Subcutaneous abdominal adipose tissue (tissue), 5 donors: ENCODE measurements around the gene ANKRD11.

Source experiments
- H3K27ac ChIP-seq: one replicate; pipeline ENCODE4 v1.7.0; 2013; ENCODE audit warnings: low read depth, mild to moderate bottlenecking, inconsistent platforms, low read length, moderate library complexity
- H3K27me3 ChIP-seq, 5 donors: one replicate each; pipeline ENCODE4 v1.7.0; 2013; ENCODE audit warnings: low read length in 5 of 5, inconsistent platforms in 1 of 5; ENCODE audit not compliant: control insufficient read depth in 5 of 5, insufficient read depth in 4 of 5
- H3K36me3 ChIP-seq, 5 donors: one replicate each; pipeline ENCODE4 v1.7.0; 2013; ENCODE audit warnings: low read length in 5 of 5; ENCODE audit not compliant: control insufficient read depth in 5 of 5, insufficient read depth in 5 of 5
- H3K4me1 ChIP-seq, 5 donors: one replicate each; pipeline ENCODE4 v1.7.0; 2013; ENCODE audit warnings: low read length in 5 of 5, mild to moderate bottlenecking in 3 of 5, moderate library complexity in 1 of 5; ENCODE audit not compliant: control insufficient read depth in 5 of 5, insufficient read depth in 5 of 5
- H3K4me3 ChIP-seq, 5 donors: one replicate each; pipeline ENCODE4 v1.7.0; 2013; ENCODE audit warnings: low read length in 5 of 5, low read depth in 1 of 5
- H3K9ac ChIP-seq, 5 donors: one replicate each; pipeline ENCODE4 v1.7.0; 2013; ENCODE audit warnings: low read length in 5 of 5, mild to moderate bottlenecking in 4 of 5, moderate library complexity in 3 of 5
- H3K9me3 ChIP-seq, 5 donors: one replicate each; pipeline ENCODE4 v1.7.0; 2013; ENCODE audit warnings: low read length in 5 of 5; ENCODE audit not compliant: control insufficient read depth in 5 of 5
- donor health status: healthy.
- donor health status: healthy.
- donor health status: healthy.
- donor health status: healthy.
- donor health status: healthy.

ANKRD11 gene

DNA sequence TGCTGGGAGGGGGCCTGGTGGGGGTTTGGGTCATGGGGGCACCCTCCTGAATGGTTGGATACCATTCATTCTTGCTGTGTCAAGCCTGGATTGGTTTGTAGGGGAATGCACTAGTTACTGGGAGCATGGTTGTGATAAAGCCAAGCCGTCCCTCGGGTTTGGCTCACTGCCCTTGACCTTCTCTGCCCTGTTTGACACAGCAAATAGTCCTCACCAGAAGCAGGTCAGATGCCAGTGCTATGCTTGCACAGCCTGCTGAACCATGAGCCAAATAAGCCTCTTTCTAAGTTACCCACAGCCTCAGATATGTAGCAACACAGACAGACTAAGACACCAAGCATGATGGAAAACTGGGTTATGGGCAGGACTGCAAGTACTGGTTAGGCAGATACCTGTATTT, 258.3 kb downstream of the ANKRD11 start:
- peaks cover 0 to 9% (median 3%) of the 10 kb centered on the region in 5 donors for H3K9me3 ChIP-seq

DNA sequence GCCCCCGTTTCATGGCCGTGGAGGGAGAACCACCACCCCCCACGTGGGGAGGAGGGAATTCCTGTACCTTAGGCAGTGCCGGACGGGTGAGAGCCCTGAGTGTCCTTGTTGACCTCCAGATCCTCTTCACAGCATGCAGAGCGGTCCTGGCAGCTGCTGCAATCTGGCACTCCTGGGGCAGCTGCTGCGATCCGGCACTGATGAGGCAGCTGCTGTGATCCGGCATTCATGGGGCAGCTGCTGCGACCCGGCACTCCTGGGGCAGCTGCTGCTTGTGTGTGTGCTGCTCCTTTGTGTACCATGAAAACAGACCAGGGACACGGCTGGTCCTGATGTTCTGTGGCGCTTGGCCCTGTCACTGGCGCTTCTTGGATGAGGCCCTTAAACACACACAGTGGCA, 260.1 kb downstream of the ANKRD11 start:
- Histone ChIP-seq H3K9me3 (peaks cover 0 to 9% (median 3%) of the 10 kb centered on the region in 5 donors), H3K9ac (no peak overlapping the region), H3K36me3 (peaks cover 16 to 82% (median 75%) of the 10 kb centered on the region in 5 donors), H3K27me3 (peaks cover 0 to 11% (median 0%) of the 10 kb centered on the region in 5 donors), H3K4me1 (peaks cover 2 to 18% (median 8%) of the 10 kb centered on the region in 5 donors), H3K4me3 (no peak overlapping the region), H3K27ac (no peak overlapping the region)

More for the DNA sequence above, 258.3 kb downstream of the ANKRD11 start:
- Histone ChIP-seq H3K27ac (no peak overlapping the region), H3K4me1 (peaks cover 2 to 15% (median 8%) of the 10 kb centered on the region in 5 donors), H3K36me3 (peaks cover 16 to 67% (median 59%) of the 10 kb centered on the region in 5 donors), H3K27me3 (peaks cover 0 to 11% (median 0%) of the 10 kb centered on the region in 5 donors), H3K9ac (no peak overlapping the region), H3K4me3 (no peak overlapping the region)

DNA sequence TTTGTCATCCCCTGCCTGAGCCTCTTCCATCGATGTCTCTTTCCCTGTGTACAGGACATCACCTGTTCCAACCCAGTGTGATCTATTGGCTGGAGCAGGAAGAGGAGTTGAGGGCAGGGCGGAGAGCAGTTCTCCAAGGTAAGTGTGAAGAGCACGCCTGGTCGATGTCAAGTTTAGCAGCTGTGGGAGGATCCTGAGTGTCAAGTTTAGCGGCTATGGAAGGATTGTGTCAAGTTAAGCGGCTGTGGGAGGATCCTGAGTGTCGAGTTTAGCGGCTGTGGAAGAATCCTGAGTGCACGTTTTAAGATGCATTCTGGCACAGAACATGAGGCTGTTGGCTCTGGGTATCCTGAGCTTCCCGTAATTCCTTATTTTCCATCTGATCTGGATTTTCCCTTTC, 265.7 kb downstream of the ANKRD11 start:
- Histone ChIP-seq H3K4me3 (no peak overlapping the region), H3K27ac (no peak overlapping the region), H3K27me3 (peaks cover 0 to 11% (median 0%) of the 10 kb centered on the region in 5 donors), H3K9me3 (peaks cover 0 to 9% (median 2%) of the 10 kb centered on the region in 5 donors), H3K9ac (no peak overlapping the region), H3K36me3 (peaks cover 16 to 86% (median 73%) of the 10 kb centered on the region in 5 donors), H3K4me1 (peaks cover 0 to 18% (median 0%) of the 10 kb centered on the region in 5 donors)

DNA sequence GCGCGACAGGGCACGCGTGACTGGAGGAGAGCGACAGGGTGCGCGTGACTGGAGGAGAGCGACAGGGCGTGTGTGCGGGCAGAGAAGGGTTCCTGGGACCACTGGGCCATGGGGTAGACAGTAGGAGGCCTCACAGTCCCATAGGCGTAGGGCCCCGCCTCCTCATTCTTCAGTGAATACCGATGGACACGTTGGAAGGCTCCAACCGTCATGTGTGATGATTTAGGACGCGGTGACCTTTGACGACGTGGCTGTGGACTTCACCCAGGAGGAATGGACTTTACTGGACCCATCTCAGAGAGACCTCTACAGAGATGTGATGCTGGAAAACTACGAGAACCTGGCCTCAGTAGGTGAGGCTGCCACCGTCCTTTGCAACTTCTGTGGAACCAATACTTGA, 267.4 kb downstream of the ANKRD11 start:
- Histone ChIP-seq H3K4me1 (peaks cover 5 to 13% (median 9%) of the 10 kb centered on the region in 5 donors), H3K9me3 (peaks cover 0 to 6% (median under 1%) of the 10 kb centered on the region in 5 donors), H3K4me3 (no peak overlapping the region), H3K36me3 (peaks cover 8 to 72% (median 58%) of the 10 kb centered on the region in 5 donors), H3K27ac (no peak overlapping the region), H3K27me3 (peaks cover 0 to 9% (median 0%) of the 10 kb centered on the region in 5 donors), H3K9ac (no peak overlapping the region)

DNA sequence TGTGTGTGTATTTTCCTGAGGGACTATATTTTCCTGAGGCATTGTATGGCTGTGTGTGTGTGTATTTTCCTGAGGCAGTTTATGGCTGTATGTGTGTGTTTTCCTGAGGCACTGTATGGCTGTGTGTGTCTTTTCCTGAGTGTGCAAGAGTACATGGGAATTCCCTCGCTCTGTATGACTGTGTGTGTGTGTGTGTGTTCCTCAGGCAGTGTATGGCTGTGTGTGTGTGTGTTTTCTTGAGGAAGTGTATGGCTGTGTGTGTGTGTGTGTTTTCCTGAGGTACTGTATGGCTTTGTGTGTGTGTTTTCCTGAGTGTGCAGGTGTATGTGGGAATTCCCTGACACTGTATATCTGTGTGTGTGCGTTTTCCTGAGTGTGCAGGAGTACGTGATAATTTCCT, 268.8 kb downstream of the ANKRD11 start:
- H3K4me1 ChIP-seq, result peaks cover 0 to 21% (median 15%) of the 10 kb centered on the region in 5 donors
- H3K9me3 ChIP-seq, result no peaks in the 10 kb centered on the region
- H3K36me3 ChIP-seq, result peaks cover 0 to 59% (median 45%) of the 10 kb centered on the region in 5 donors

DNA sequence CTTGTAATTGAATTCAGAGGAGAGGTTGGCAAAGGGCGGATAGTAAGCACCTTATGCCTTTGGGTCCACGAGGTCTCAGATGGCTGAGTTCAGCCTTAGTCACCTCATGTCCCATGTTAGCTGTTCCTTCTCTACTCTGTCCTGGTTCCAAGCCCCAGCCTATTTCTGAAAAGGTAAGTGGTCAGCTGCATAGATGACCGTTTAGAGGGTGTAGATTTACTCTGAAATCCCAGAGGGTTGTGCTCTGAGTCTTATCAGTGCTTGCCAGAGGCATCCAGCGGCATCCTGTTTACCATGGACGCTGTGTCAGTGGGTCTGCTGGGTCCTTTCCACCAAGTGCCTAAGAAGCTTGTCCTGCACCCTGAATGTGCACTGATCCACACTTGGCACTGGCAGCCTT, 271.0 kb downstream of the ANKRD11 start:
- peak overlapping the region in 2 of 5 donors; percentile 13 to 43 for H3K9ac ChIP-seq
- H3K4me1 ChIP-seq, result peaks cover 0 to 30% (median 21%) of the 10 kb centered on the region in 5 donors
- H3K27ac ChIP-seq, result no peak overlapping the region
- H3K36me3 ChIP-seq, result peaks cover 0 to 40% (median 30%) of the 10 kb centered on the region in 5 donors
- H3K27me3 ChIP-seq, result no peaks in the 10 kb centered on the region
- no peaks in the 10 kb centered on the region for H3K9me3 ChIP-seq
- H3K4me3 ChIP-seq, result no peak overlapping the region

More for the DNA sequence above, 268.8 kb downstream of the ANKRD11 start:
- no peak overlapping the region for H3K9ac ChIP-seq
- H3K4me3 ChIP-seq, result no peak overlapping the region
- no peak overlapping the region for H3K27ac ChIP-seq
- H3K27me3 ChIP-seq, result no peaks in the 10 kb centered on the region
